Measurements from ENCODE around the gene SH3RF1.
"Not testable (repeated sequence)": the region's sequence is repeated elsewhere in the genome, so short reads cannot be mapped to it uniquely, and the experiment has no call there.

Gene SH3RF1

DNA sequence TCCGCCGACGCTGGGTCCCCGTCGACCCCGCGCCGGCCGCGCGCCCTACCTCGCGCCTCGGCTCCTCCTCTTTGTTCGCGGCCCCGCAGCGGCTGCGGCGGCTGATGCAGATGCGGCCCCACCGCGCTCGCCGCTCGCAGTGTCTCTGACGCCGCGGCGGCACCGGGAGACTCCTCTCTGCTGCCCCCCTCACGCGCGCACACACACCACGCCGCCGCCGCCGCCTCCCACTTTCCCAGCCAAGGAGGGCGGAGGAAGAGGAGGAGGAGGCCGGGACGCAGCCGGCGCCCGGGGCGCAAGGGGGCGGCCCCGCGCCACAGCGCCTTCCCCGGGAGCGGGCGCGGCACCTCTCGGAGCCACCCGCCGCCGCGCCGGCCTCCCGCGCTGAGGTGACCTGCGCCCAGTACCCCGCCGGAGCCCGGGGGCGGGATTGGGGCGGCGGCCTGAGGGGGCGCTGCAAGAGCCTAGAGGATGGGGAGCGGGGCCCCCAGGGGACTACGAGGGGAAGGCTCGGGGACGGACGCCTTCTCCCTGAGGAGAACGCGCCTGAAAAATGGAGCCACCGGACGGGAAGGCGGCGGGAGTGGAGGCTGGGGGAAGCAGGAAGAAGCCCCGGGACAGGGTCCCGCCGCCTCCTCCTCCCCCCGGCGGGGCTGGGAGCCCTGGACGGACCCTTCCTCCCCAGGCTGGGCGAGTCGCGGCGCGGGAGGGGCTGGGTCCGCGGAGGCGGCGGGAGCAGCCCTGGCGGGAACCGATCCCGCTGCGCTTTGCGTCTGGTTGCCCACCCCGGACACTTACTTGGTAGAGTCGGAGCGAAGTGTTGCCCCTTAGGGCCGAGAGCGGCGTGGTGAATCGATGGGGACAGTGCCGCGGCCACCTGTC, at the start of gene SH3RF1:
TSS of gene SH3RF1 (minus strand) at position 147 of the 882 bp plus-strand sequence. CDS start 1,744 bp downstream, outside the sequence.
- DNase-seq (ENCODE audit: low read depth in 3 of 3, low spot score in 1 of 3), result no peak

DNA sequence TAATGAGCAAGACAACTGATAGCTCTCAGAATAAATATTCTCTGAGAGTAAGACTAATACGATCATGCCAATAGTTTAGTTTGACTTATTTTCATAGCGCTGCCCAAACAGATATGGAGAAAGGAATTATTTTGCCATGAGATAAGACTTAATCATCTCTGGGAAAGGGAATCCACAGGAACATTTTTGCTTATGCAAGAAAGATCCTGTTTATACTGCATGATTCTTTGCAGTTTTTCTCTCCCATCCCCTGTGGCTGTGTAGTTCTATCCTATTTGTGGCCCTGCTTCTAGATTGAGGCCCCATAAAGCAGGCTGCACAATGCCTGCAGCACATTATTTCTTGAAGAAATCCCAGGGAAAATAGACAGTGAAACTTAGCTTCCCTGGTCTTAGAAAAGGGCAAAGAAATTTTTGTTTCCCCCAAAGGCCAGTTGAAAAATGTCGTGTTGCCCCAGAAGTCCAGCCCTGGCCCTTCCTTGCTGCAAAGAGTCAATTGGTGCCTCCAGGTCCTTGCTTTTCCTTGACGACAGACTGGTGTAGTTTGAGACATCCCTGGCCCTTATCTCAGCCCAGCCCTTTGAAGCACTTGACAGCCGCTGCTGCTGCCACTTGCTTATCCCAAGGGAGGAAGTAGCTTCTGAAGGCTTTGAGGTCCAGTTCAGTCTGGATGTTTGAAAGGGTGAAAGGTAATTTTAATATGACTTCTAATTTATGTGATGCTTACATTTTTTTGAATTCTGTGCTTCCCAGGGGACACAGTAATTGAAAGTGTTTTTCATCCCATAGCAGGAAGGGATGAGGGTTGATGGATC, 45.0 kb upstream of the SH3RF1 start:
- DNase-seq (ENCODE audit: low read depth in 3 of 3, low spot score in 1 of 3), result no peak

DNA sequence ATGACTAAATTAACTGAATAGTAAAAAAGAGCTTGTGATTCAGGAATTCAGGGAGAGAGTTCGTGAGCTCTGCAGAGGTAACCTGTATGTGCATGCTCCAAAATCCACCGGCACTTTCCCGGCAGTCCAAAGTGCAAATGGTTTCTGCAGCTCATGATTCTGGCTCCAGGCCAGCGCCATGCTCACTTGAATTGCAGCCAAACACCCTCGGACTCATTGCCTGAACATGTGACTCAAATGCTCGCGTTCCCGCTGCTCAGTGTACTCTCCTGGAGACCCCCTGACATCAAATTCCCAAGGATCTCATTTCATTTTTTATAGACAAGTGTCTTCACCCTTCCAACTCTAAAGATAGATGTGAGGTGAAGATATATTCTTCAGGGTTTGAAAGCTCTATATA, 44.1 kb upstream of the SH3RF1 start:
- no peak for DNase-seq (ENCODE audit: low read depth in 3 of 3, low spot score in 1 of 3)

DNA sequence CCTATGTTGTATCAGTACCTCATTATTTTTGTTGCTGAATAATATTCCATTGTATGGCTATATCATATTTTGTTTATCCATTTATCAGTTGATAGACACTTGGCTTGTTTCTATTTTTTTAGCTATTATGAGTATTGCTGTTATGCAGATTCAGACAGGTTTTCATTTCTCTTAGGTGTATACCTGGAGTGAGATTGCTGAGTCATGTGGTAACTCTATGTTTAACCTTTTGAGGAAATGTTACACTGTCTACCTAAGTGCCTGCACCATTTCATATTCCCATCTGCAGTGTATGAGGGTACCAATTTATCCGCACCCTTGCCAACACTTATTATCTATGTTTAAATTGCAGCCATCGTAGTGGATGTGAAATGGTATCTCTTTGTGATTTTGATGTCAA, 43.0 kb upstream of the SH3RF1 start:
- DNase-seq (ENCODE audit: low read depth in 3 of 3, low spot score in 1 of 3), result no peak

DNA sequence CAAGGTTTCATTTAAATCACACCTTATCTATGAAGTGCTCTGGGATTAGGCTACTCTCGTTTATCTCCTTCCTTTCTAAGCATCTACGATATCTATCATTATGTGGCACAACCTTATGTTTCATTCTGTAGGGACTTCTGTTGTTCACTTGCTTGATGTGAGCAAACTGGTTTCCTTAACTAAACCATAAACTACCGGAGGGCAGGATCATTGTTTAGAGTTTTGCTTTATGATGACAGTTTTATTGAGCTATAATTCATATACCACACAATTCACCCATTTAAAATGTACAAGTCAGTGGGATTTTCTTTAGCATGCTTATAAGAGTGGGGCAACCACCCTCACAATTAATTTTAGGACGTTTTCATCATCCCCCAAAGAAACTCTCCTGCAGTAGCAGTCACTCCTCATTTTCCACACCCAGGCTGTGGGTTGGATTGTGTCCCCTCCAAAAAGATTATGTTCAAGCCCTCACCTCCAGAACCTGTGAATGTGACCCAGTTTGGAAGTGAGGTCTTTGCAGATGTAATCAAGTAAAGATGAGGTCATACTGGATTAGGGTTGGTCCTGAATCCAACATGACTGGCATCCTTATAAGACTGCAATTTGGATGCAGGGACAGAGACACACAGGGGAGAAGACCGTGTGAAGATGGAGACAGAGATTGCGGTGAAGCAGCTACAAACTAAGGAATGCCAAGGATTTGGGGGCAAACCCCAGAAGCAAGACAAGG, 42.1 kb upstream of the SH3RF1 start:
- no peak for DNase-seq (ENCODE audit: low read depth in 3 of 3, low spot score in 1 of 3)

DNA sequence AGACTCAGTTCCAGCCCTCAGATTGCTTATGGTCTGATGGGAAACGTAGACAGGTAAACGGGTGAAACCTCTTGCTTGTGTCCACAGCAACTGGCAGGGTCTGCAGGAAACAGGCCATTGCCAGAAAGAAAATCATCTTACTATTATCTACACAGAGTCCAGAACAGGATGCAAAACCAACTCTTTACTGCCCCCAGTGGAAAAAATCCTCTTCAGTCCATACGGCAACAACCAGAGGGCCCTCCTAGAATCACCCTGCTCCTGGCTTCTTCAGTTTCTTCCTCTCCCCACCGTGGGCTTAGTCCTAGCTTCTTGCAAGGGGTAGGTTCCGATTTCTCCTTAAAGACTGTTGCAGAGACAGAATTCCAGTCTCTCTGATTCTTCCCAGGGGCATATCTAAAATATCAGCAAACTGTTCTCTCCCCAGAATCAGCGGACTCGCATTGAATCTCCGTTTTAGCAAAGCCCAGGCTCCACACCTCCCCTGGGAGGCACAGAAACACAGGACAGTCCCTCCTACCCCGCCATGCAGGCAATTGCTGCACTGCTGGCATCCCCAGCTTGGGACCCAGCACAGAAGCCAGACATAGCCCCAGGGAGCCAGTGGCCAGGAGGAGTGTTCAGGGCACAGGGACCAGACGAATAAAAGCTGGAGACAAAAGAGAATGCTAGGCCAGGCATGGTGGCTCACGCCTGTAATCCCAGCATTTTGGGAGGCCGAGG, 41.0 kb upstream of the SH3RF1 start:
- no peak for DNase-seq (ENCODE audit: low read depth in 3 of 3, low spot score in 1 of 3)

DNA sequence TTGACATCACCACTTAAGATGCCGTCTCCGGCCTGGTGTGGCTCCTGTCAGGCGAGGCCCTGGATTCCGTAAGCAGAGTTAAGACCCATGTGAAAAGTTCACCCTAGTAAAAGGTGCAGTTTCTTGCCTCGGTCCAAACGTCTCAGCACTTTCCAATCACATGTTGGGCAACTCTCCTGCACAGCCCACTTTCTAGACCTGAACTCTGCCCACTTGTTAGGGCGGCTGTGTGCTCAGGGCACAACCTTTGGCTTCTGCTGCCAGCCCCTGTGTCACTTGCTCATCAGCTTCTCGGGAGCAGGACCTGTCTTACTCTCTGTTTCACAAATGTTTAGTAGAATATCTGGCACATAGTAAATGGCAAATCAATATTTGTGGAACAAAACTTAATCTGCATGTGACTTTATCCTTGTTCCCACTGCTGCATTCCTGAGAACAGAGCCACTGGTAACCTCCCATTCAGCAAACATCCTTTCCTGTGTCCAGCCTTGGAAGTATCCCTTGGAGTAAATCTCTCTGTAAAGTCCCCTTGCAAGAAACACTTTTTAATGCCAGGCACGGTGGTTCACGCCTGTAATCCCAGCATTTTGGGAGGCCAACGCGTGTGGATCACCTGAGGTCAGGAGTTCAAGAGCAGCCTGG, 38.7 kb upstream of the SH3RF1 start:
- no peak for DNase-seq (ENCODE audit: low read depth in 3 of 3, low spot score in 1 of 3)

DNA sequence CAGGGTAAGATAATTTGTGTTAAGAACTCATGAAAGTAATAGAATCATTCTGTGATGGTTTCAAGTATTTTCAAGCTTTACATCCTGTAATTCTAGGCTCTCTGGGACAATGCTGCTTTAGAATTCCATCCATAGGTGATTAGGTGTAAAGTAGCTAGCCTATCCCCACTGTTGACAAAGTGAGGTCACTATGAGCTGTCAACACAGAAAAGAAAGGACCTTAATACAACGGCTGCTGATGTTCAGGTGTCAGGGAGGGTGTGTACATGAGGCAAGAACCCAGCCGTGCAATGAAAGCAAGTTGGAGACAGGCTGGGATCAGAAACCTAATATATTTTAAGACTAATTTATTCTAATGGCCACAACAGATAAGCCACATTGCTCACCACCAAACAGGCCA, 36.8 kb upstream of the SH3RF1 start:
- DNase-seq (ENCODE audit: low read depth in 3 of 3, low spot score in 1 of 3), result no peak

DNA sequence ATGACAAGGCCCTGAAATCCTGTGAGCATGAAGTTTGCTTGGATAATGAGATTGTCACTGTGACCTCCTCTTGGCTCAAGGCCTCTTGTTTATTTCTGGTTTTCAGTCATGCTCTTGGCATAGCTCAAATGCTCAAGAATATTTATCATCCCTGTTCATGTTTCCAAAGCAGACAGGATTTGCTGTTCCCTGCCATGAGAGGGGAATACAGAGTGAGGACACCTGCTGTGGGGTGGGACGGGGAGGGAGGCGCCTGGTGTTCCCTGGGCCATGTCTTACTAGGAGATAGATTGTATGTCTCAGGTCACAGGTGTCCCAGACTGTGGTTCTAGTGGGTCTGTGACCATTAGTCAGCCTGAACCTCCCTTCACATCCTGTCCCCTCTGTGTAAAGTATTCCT, 34.9 kb upstream of the SH3RF1 start:
- DNase-seq (ENCODE audit: low read depth in 3 of 3, low spot score in 1 of 3), result no peak

DNA sequence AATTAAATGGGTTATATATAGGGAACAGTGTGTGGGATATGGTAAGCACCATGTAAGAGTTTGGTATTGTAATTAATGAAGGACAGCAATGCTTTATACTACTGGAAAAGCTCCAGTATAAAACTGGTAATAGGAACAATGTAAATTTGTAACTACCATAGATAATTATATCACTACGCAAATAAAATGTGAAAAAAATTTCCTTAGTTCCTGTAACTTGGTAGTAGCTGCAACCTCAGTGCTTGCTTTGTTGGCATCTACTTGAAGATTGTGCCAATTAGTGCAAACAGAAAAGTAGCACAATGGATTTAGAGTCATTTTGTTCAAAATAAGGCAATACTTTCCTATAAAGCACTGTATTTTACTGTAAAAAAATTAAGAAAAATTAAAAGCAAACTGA, 34.4 kb upstream of the SH3RF1 start:
- no peak for DNase-seq (ENCODE audit: low read depth in 3 of 3, low spot score in 1 of 3)

DNA sequence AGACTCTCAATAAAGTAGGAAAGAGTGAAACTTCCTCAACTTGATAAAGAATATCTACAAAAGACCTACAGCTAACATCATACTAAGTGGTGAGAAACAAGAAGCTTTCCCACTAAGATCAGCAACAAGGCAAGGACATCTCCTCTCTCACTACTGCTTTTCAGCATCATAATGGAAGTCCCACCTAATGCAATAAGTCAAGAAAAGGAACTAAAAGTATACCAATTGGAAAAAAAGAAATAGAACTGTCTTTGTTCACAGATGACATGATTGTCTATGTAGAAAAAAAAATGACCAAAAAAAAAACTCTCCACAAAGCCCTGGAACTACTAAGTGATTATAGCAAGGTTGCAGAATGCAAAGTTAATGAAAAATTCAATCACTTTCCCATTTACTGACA, 25.1 kb upstream of the SH3RF1 start:
- DNase-seq (ENCODE audit: low read depth in 3 of 3, low spot score in 1 of 3), result no peak

DNA sequence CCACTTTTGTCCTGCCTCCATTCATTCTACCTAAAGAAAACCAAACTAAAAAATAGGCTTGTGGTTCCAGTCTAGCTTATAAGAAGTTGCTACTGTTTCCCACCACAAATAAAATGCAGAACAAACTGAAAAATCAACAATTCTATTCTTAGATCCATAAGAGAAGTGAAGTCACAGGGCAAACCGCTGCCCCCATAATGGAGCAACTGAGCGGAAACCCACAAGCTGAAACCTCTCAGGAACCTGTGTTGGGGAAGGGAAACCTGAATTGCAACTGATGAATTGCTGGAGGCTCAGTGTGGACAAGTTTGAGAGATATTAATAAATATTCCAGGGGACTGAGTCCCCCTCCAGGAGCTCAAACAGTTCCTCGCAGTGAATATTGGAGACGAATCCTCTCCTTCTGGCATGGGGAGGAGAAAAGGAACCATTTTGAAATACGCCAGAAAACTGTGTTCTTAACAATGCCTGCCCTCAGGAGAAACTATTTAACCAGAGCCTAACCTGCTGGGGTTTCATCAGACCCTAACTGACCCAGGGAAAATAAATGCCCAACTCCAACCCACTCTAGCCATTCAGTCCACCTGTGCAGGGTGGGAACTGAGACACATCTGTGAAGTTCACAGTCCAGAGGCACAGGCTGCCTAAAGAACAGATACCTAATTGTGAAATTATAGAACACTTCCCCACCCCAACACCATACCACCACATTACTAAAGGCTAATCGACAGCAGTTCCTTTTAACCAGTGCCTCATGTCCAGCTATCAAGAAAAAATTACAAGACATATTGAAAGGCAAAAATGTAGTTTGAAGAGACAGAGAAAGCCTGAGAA, 22.8 kb upstream of the SH3RF1 start:
- DNase-seq (ENCODE audit: low read depth in 3 of 3, low spot score in 1 of 3), result no peak

DNA sequence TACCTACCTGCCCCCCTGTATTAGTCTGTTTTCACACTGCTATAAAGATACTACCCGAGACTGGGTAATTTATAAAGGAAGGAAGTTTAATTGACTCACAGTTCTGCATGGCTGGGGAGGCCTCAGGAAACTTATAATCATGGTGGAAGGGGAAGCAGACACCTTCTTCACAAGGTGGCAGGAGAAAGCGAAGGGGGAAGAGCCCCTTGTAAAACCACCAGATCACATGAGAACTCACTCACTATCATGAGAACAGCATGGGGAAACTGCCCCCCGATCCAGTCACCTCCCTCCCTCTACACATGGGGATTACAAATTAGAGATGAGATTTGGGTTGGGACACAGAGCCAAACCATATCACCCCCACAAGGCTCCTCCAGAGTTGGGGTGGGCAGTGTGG, 17.2 kb upstream of the SH3RF1 start:
- not testable (repeated sequence) for DNase-seq (ENCODE audit: low read depth in 3 of 3, low spot score in 1 of 3)

DNA sequence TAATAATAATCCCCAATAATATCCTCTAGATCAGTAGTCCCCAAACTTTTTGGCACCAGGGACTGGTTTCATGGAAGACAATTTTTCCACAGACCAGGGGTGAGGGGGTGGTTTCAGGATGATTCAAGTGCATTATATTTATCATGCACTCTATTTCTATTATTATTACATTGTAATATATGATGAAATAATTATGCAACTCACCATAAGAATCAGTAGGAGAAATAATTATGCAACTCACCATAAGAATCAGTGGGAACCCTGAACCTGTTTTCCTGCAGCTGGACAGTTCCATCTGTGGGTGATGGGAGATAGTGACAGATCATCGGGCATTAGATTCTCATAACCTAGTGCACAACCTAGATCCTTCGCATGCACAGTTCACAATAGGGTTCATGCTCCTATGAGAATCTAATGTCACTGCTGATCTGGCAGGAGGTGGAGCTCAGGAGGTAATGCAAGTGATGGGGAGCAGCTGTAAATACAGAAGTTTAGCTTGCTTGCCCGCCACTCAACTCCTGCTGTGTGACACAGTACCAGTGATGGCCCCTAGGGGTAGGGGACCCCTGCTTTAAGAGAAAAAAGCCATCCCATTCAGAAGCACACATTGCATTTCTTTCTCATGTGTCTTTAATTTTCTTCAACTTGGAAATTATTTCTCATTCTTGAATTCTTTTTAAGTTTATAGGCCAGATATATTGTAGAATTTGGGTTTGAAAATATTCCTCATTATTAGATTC, 16.0 kb upstream of the SH3RF1 start:
- no peak for DNase-seq (ENCODE audit: low read depth in 3 of 3, low spot score in 1 of 3)

DNA sequence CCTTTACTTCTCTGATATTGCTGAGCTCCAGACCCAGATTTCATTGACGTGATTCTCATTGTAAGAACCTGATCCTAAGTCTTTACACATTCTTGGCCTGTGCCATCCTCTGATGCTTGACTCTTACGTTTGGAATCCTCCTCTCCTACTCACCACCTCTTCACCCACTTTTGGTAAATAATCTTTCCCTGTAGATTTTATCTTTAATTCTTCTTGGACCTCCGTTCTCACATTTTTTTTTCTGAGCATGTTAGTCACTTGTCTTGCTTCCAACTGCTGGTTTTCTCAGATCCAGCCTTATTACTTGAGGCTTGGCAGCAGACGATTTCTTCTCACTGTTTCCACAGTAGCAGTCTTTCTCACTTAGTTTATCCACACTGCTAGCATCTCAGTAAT, 12.4 kb upstream of the SH3RF1 start:
- DNase-seq (ENCODE audit: low read depth in 3 of 3, low spot score in 1 of 3), result no peak

DNA sequence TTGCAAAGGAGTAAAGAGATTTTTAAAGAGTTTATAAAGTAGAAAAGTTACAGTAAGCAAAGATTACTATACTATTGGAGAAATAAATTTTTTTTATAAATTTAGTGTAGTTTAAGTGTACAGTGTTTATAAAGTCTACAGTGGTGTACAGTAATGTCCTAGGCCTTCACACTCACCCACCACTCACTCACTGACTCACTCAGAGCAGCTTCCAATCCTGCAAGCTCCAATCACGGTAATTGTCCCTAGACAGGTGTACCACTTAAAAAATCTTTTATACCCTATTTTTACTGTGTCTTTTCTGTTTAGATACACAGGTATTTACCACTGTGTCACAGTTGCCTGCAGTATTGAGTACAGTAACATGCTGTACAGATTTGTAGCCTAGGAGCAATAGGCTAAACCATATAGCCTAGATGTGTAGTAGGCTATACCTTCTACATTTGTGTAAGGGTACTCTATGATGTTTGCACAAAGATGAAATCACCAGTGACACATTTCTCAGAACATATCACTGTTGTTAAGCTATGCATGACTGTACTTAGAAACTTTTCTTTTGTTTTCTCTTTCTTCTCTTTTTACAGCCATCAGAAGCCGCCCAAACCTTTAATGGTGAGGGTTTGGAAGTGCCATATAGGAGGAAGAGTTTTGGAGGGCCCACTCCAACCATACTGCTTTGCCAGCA, 11.8 kb upstream of the SH3RF1 start:
- no peak for DNase-seq (ENCODE audit: low read depth in 3 of 3, low spot score in 1 of 3)

DNA sequence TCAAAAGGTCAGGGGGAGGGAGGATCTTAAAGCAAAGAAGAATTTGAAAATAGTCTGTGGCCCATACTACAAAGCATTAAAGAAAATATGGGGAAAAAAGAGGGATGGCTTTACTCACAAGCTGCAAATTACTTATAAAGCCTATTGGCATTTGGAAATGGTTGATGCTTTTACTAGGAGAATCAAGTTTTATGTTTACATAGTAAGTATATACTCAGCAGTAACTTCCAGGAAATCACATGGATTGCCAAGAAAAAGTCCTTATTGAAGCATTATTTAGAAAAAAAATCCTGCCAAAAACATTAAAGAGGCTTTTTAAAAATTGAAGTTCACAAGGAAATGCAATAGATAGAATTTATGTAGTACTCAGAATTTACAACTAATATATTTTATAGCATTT, 8.4 kb upstream of the SH3RF1 start:
- no peak for DNase-seq (ENCODE audit: low read depth in 3 of 3, low spot score in 1 of 3)

DNA sequence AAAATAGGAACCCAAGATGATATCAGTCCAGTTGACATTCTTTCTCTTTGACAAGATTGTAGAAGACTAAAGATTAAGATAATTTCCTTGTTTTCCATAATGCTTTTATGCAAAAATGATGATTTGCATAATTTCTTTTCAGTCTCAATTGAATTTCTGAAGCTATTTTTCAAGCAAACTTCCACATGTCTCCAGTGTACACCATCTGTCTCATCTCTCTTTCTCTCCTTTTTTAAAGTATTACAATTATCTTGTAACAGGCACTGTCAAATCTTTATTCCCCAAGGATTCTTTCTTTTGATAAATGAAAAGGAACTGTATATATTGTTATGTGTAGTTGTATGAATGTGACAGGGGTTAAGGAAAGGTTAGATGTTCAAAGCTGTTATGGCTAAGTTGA, 7.9 kb upstream of the SH3RF1 start:
- no peak for DNase-seq (ENCODE audit: low read depth in 3 of 3, low spot score in 1 of 3)

All from stimulated activated CD4-positive, alpha-beta T cell treated with anti-CD3 and anti-CD28 coated beads, TNF-alpha, amount 100 ng/mL, for 1 hour (primary cell).